ELF-1 (cell line): ENCODE data around the gene FADS2.

Experiments
- DNase-seq: peaks from one replicate; pipeline ENCODE4 v3.0.0-alpha.2; 2016; ENCODE audit warnings: low read depth, low spot score

The FADS2 gene

GRCh38 chr11:61905801-61906521, 77.9 kb downstream of the FADS2 start:
- DNase-seq, result no peak

- no peak for DNase-seq
These were observed 78.4 kb downstream of the FADS2 start for GRCh38 chr11:61906522-61906909.

- DNase-seq, result no peak
These were observed 79.2 kb downstream of the FADS2 start for GRCh38 chr11:61907282-61907681.

GRCh38 chr11:61907871-61908729, 80.0 kb downstream of the FADS2 start:
- no peak for DNase-seq

DNA sequence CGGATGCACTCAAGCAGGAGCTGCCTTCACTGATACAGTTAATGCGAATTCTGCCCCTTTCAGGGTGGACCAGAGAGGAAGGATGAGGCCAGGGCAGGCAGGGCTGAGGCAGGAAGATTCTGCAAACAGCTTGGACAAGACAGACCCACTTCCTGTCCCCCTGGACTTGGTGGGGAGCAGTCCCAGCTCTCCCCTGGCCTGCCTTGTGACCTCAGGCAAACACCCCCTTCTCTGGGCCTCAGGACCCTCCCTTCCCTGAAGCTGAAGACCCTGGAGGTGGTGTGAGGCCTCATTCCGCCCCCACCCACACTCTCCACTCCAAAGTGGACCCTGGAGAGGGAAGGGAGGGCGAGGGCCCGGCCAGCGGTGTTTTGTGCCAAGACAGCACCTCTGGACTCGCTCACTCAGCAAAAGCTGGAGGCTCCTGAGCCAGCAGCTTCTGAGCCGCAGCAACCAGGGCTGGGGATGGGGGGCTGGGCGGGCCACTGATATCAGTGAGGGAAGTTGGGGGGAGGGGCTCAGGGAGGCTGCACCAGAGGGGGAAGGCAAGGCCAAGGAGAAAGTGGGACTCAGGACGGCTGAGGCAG, 80.7 kb downstream of the FADS2 start:
- DNase-seq, result no peak

DNA sequence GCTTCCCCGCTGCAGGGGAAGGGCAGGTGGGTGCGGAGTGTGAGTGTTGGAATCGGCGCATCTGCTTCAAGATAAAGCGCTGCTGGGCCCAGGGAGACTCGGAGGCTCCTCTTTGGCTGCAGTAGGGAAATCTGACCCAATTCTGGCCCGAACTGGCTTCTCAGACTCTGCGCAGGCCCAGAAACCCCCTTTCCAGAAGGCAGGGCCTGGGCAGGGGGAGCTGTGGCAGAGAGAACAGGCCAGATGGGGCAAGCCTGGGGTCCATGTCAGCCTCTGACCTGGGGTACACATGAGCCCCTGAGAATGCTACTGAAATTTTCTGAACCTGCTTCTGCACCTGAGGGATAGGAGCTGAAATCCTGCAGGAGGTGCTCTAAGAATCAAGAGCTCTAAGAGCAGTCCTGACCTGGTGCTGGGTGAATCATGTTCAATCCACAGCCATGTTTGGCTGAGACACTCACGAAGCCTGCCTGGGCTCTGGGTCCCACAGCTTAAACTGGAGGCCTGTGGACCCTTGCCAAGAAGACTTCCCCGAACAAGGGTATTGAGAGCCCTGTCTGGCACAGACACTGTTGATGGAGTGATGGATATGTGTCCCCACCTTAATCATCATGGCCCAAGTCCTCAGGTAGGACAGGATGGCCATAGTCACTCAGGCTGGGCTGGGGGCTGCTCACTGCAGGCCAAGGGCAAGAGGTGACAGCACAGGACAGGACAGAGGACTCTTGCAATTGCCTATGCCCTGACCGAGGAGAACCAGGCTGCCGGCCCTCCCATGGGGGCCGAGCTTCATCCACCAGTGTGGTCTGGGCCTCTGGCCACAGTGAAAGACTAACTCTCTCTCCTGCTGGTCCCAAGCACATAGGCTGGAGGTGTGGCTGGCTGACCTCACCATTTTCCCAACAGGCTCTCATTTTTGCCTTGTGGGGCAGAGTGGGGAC, 82.4 kb downstream of the FADS2 start:
- no peak for DNase-seq

DNA sequence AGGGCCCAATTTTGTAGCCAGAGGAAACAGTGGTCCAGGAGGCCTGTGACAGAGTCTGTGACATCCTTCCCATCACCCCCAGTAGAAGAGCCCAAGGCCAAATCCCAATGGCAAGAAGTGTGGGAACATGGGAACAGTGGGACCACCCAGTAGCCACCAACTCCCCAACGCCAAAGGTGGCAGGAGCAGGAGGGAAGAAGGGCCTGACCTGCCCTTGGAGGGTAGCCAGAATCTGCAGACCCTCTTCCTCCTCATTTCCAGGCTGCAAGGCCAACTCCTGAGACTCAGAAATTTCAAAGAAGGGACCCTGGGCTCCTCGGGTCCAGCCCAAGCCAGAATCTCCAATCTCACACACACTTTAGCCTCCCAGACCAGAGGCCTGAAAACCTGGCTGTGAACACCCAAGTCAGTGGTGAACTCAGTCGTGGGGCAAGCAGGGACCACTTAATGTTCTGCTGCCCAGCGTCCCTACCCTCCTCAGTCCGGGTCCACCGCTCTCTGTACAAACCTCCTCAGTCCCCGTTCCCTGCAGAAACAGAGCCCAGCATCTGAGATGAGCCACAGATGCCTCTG, 83.1 kb downstream of the FADS2 start:
- no peak for DNase-seq

DNA sequence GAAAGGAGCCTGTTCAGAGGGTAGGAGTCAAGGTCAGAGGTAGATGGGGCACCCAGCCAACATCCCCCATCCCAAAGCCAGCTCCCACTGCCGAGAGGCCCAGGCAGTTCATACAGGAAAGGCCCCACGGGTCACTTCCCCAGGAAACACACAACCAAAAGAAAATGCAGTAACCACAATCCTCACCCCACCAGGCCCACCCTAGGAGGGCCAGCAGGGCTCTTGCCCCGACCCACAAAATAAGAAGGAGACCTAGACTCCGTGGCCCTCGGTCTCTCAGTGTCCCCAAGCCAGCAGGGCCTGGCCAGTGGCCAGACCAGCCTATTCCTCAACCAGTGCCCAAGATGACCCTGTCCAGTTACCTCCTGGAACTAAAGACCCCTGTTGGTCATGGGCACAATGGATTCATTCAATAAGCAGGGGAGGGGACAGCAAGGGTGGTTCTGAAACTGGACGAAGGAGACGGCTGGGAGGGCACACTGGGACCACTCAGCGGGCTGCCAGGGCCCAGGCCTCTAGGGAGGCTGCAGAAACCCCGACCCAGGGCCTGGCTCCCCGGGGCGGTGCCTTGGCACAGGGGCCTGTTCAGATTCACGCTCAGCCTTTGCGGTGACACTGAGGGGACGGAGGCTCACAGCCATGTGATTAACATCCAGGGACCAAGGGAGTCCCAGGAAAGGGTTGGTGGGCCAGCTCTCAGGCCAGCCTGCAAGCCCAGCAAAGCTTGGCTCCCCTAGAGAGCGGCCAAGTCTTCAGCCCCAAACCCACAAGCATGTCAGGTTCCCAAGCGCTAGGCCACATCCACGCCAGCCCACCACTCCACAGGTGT, 83.8 kb downstream of the FADS2 start:
- peak; percentile 0 for DNase-seq

DNA sequence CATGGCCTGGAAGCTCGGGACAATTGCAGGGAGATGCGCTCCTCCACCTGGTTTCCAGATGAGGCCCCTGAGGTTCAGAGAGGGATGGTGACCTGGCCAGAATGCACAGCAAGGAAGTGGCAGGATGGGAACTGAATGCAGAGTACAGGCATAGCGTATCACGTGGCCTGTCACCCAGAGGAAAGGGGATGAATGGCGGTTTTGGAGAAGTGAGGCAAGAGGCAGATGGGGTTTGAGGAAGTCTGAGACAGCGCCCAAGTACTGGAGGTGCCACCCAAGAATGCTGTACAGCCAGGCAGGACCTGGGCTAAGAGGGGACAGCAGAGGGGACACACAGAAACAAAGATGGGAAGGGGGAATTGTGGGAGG, 84.4 kb downstream of the FADS2 start:
- DNase-seq, result no peak

GRCh38 chr11:61912991-61913698, 85.0 kb downstream of the FADS2 start:
- DNase-seq, result peak; percentile 37

GRCh38 chr11:61913699-61914395, 85.7 kb downstream of the FADS2 start:
- peak; percentile 2 for DNase-seq

DNA sequence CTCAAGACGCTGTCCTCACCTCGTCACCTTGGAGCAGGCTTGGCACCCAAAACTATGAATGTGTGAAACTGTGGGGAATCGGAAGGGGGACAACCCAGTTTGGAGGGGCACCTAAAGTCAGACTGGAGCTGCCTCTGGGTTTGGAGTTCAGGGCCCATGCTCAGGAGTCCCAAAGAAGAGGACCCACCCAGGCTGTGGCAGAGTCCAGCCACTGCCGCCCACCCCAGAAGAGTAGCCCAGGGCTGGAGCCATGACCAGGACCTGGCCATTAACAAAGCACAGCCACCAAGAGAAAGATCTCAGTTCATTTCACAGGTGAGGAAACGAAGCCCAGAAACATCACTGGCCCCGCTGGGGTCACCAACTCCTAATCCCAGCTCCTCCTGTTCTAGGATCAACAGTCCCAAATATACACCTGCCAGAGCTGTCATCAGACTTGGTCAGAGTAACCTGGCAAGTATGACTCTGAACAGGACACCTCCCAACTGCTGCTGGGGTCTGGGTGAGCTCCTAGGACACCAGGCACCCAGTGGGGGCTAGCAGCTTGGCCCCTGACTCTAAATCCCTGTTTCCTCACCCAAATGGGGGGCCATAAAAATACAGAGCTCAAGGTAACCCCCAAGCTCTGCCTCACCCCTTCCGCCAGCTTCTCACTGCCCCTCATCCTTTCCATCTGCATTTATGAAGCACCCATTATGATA, 86.5 kb downstream of the FADS2 start:
- DNase-seq, result no peak

DNA sequence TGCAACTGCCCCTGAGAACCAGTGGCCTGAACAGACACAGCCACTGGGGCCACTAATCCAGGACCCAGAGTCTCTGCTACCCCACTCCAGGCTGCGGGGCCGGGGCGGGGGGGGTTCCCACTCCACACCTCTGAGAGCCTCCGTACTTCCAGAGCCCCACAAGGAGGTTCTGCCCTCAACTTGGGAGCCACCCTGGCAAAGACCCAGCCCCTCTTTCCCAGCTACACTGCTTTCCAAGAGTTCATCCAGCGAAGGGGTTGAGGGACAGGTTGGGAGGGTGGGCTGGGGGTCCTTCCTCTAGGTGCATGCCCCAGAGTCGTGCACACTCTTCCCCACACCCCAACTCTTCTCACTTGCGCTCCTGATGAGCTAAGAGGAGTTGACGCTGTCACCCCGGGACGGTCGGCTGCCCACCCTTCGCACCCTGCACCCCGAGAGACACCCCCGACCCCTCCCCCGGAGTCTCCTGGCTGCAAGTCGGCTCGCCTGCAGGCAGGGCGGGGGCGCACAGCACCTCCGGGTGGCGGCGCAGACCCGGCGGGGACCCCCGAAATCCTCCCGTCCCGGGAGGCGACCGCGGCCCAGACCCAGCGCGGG, 88.7 kb downstream of the FADS2 start:
- no peak for DNase-seq
